ENCODE measurements around the gene PON3. TPM values are rescaled to one million over a fixed set of nuclear protein-coding genes. Genes with fewer than 3 reads are reported as not detected.

The PON3 gene
- total RNA-seq, 1 experiment from 2014 or later, result 1.2 TPM

DNA sequence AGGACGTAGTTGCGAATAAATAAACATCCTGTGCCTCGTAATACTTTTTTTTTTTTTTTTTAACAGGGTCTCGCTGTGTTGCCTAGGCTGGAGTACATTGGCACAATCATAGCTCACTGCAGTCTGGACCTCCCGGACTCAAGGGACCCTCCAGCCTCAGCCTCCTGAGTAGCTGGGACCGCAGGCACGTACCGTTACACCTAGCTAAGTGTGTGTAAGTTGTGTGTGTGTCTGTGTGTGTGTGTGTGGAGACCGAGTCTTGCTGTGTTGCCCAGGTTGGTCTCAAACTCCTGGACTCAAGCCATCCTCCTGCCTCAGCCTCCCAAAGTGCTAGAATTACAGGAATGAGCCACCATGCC, 39.2 kb upstream of the PON3 start:
- Histone ChIP-seq H3K4me3 (ENCODE audit: low read depth in 2 of 2, low read length in 2 of 2) (peak overlapping the region; percentile 66 to 77), H3K4me1 (ENCODE audit: control insufficient read depth, insufficient read depth, low read length) (peaks cover 5% of the 10 kb centered on the region; the same call in 1 of the 2 replicates), H3K27ac (ENCODE audit: low read length) (peak overlapping the region; percentile 97), H3K27me3 (ENCODE audit: control insufficient read depth, insufficient read depth, low read length) (no peaks in the 10 kb centered on the region), H3K36me3 (ENCODE audit: control insufficient read depth, insufficient read depth, low read length) (no peaks in the 10 kb centered on the region; the same call in 1 of the 2 replicates), H3K9me3 (ENCODE audit: control insufficient read depth, insufficient read depth, low read depth, low read length) (no peaks in the 10 kb centered on the region)
- in situ Hi-C loops (cut with HindIII; ENCODE audit: low pct_unique_long_range_greater_than_20kb, low sequenced_read_pairs), result no loop called here
- ChIA-PET POLR2A (interaction anchor here (0.6 to 0.8 kb wide), 3 partner anchors 33 to 187 kb away, joined by 3 to 24 read pairs (median 19); no protein-coding TSS in a partner anchor), CTCF (no interaction called here)
- peak; percentile 41 for ATAC-seq
- TF ChIP-seq, protein P1, sequence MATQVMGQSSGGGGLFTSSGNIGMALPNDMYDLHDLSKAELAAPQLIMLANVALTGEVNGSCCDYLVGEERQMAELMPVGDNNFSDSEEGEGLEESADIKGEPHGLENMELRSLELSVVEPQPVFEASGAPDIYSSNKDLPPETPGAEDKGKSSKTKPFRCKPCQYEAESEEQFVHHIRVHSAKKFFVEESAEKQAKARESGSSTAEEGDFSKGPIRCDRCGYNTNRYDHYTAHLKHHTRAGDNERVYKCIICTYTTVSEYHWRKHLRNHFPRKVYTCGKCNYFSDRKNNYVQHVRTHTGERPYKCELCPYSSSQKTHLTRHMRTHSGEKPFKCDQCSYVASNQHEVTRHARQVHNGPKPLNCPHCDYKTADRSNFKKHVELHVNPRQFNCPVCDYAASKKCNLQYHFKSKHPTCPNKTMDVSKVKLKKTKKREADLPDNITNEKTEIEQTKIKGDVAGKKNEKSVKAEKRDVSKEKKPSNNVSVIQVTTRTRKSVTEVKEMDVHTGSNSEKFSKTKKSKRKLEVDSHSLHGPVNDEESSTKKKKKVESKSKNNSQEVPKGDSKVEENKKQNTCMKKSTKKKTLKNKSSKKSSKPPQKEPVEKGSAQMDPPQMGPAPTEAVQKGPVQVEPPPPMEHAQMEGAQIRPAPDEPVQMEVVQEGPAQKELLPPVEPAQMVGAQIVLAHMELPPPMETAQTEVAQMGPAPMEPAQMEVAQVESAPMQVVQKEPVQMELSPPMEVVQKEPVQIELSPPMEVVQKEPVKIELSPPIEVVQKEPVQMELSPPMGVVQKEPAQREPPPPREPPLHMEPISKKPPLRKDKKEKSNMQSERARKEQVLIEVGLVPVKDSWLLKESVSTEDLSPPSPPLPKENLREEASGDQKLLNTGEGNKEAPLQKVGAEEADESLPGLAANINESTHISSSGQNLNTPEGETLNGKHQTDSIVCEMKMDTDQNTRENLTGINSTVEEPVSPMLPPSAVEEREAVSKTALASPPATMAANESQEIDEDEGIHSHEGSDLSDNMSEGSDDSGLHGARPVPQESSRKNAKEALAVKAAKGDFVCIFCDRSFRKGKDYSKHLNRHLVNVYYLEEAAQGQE (IDR thresholded peaks at IDR 0.05; ENCODE audit: insufficient read depth in 1 of 2, low read depth in 2 of 2, low read length in 1 of 2), result no peak
- TF ChIP-seq POLR2AphosphoS5 (IDR thresholded peaks at IDR 0.05; ENCODE audit: low read depth, low read length) (no peak), TCF7L2 (IDR thresholded peaks at IDR 0.05; ENCODE audit: low read depth, low read length) (no peak), SIN3A (IDR thresholded peaks at IDR 0.05; ENCODE audit: borderline replicate concordance, insufficient read depth, low read depth, low read length) (no peak)
- TF ChIP-seq, protein P2, sequence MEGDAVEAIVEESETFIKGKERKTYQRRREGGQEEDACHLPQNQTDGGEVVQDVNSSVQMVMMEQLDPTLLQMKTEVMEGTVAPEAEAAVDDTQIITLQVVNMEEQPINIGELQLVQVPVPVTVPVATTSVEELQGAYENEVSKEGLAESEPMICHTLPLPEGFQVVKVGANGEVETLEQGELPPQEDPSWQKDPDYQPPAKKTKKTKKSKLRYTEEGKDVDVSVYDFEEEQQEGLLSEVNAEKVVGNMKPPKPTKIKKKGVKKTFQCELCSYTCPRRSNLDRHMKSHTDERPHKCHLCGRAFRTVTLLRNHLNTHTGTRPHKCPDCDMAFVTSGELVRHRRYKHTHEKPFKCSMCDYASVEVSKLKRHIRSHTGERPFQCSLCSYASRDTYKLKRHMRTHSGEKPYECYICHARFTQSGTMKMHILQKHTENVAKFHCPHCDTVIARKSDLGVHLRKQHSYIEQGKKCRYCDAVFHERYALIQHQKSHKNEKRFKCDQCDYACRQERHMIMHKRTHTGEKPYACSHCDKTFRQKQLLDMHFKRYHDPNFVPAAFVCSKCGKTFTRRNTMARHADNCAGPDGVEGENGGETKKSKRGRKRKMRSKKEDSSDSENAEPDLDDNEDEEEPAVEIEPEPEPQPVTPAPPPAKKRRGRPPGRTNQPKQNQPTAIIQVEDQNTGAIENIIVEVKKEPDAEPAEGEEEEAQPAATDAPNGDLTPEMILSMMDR (IDR thresholded peaks at IDR 0.05), result no peak
- BruUV-seq (replicated peaks), result TSS peak; percentile 96
- intact Hi-C loops (cut with micrococcal nuclease; ENCODE audit: unreplicated experiment), result no loop called here
- DNase-seq (ENCODE audit: low read depth, low spot score), result no peak

DNA sequence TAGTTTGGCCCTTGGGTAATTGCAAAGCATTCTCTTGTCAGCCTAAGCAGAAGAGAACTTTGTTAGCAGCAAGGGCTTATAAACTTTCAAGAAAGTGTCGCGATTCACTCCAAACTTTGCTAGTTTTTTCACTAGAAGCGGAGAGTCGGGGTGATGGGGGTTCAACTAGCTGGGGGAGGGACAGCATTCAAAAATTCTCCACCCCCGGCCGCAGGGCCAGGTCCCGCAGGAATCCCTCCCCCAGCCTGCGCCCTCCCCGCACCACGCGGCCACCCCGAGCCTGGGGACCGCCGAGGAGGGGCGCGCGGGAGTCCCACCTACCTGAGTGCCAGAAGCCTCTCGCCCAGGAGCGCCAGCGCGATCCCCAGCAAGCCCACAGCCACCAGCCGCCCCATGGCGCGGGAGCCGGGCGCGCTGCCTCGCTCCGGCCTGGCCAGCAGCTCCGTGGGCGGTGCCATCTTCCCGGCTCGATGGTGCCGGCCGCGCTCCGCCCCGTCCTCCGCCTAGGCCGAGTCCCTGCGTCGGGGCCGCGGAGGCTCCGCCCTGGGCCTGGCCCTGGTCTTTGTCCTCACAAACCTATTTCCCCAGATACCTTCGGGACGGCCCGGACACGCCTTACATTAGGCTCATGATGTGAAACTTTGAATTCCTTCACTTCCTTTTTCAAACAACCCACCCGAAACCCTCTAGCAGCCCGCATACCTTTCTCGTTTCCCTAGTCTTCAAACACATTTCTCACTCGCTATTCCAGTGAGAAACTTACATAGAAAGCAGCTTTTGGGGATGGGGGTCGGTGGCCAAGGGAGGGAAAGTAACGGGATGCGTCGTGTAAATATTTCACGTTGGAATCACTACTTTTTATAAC, 38.6 kb upstream of the PON3 start, which contains the start of gene PON2:
TSS of gene PON2 (minus strand) at position 472 of the 865 bp plus-strand sequence. CDS start at position 395, 77 bp downstream.
- Histone ChIP-seq H3K4me3 (ENCODE audit: low read depth in 2 of 2, low read length in 2 of 2) (peak within 1 kb of the TSS; percentile 66 to 77), H3K36me3 (ENCODE audit: control insufficient read depth, insufficient read depth, low read length) (no peaks in the 10 kb centered on the region; the same call in 1 of the 2 replicates), H3K27me3 (ENCODE audit: control insufficient read depth, insufficient read depth, low read length) (no peaks in the 10 kb centered on the region), H3K4me1 (ENCODE audit: control insufficient read depth, insufficient read depth, low read length) (peaks cover 5% of the 10 kb centered on the region; the same call in 1 of the 2 replicates), H3K9me3 (ENCODE audit: control insufficient read depth, insufficient read depth, low read depth, low read length) (no peaks in the 10 kb centered on the region), H3K27ac (ENCODE audit: low read length) (peak within 1 kb of the TSS; percentile 97)
- ChIA-PET CTCF (no interaction called here), POLR2A (interaction anchor here (0.6 kb wide), 1 partner anchor 186 kb away, joined by 24 read pairs; no protein-coding TSS in a partner anchor)
- TF ChIP-seq SIN3A (IDR thresholded peaks at IDR 0.05; ENCODE audit: borderline replicate concordance, insufficient read depth, low read depth, low read length) (no peak), POLR2AphosphoS5 (IDR thresholded peaks at IDR 0.05; ENCODE audit: low read depth, low read length) (peak; percentile 92)
- peak; percentile 100 for ATAC-seq
- intact Hi-C loops (cut with micrococcal nuclease; ENCODE audit: unreplicated experiment), result no loop called here
- no TSS peak for BruUV-seq (replicated peaks)
- peak; percentile 61 for DNase-seq (ENCODE audit: low read depth, low spot score)
- in situ Hi-C loops (cut with HindIII; ENCODE audit: low pct_unique_long_range_greater_than_20kb, low sequenced_read_pairs), result no loop called here

Data from Panc1 (cell line).